ENCODE data around the gene PRDM8. TPM values are rescaled to one million over a fixed set of nuclear protein-coding genes. Genes with fewer than 3 reads are reported as not detected.
A peak's percentile ranks its signal among the peaks of the same experiment; 100 is the strongest.

PRDM8 gene
- total and polyA plus RNA-seq, 2 donors (not counting 1 experiment from before 2014, with no cell fraction given), result 20.0 to 35.6 TPM

GRCh38 chr4:80213117-80213815 lies 16.0 kb downstream of the PRDM8 start:
- no peak overlapping the region for H3K4me3 Mint-ChIP-seq
- 92% methylated on average over 2 of the region's 5 CpGs for WGBS (ENCODE audit: insufficient coverage)
- no peak for ATAC-seq (ENCODE audit: low read depth)
- Histone ChIP-seq H3K9me3 (ENCODE audit: control extremely low read depth in 1 of 3, control insufficient read depth in 2 of 3, insufficient read depth in 1 of 3, low read length in 2 of 3) (no peaks in the 10 kb centered on the region), H4K20me1 (ENCODE audit: control insufficient read depth, insufficient read depth, low read length, poor library complexity, severe bottlenecking) (no peaks in the 10 kb centered on the region), H3K9ac (ENCODE audit: low read length) (no peak overlapping the region), H3K27me3 (replicated peaks in 1 of 4; ENCODE audit: control extremely low read depth in 1 of 4, control insufficient read depth in 3 of 4, insufficient read depth in 4 of 4, low read length in 3 of 4) (peaks cover 0 to 5% (median 2%) of the 10 kb centered on the region in 4 experiments), H3K4me2 (replicated peaks; ENCODE audit: low read depth, low read length, poor library complexity, severe bottlenecking) (no peak overlapping the region), H3K36me3 (replicated peaks in 1 of 2; ENCODE audit: control extremely low read depth in 1 of 2, control insufficient read depth in 1 of 2, extremely low read depth in 1 of 2, insufficient read depth in 2 of 2, low read length in 1 of 2) (no peaks in the 10 kb centered on the region), H3K4me3 (ENCODE audit: control extremely low read depth in 1 of 5, extremely low read depth in 1 of 5, insufficient read depth in 1 of 5, low read depth in 2 of 5, low read length in 4 of 5) (no peak overlapping the region), H3K79me2 (ENCODE audit: control insufficient read depth, insufficient read depth, low read length) (no peaks in the 10 kb centered on the region), H2AFZ (ENCODE audit: insufficient read depth, low read depth, low read length, poor library complexity, severe bottlenecking) (no peak overlapping the region), H3K4me1 (ENCODE audit: control insufficient read depth in 2 of 2, insufficient read depth in 2 of 2, low read length in 2 of 2) (no peaks in the 10 kb centered on the region), H3K27ac (ENCODE audit: low read length in 2 of 2) (no peak overlapping the region)
- ChIA-PET CTCF (interaction anchor here (0.7 to 3.9 kb wide), 16 partner anchors 7 to 1261 kb away, joined by 3 to 32 read pairs (median 4); partner anchors contain the start of gene ANTXR2), POLR2A (interaction anchor here (0.6 kb wide), 1 partner anchor 140 kb away, joined by 4 read pairs; no protein-coding TSS in a partner anchor)
- TF ChIP-seq CTCF (IDR thresholded peaks at IDR 0.05) (no peak), EZH2 (IDR thresholded peaks at IDR 0.05; ENCODE audit: borderline replicate concordance, insufficient read depth, low read depth, low read length, poor library complexity, severe bottlenecking) (no peak)
- H3K27ac Mint-ChIP-seq, result no peak overlapping the region
- intact Hi-C loops (cut with micrococcal nuclease), result no loop called here
- H3K9me3 Mint-ChIP-seq (ENCODE audit: insufficient read depth), result no peaks in the 10 kb centered on the region
- peaks cover 22% of the 10 kb centered on the region for H3K27me3 Mint-ChIP-seq
- peaks cover 1% of the 10 kb centered on the region for H3K4me1 Mint-ChIP-seq
- DNase-seq, result no peak

- no peaks in the 10 kb centered on the region for H3K36me3 ChIP-seq (replicated peaks in 1 of 2; ENCODE audit: control extremely low read depth in 1 of 2, control insufficient read depth in 1 of 2, extremely low read depth in 1 of 2, insufficient read depth in 2 of 2, low read length in 1 of 2)
- ChIA-PET CTCF (interaction anchor here (0.7 to 2.7 kb wide), 17 partner anchors 11 to 1263 kb away, joined by 3 to 38 read pairs (median 5); no protein-coding TSS in a partner anchor), POLR2A (interaction anchor here (0.8 kb wide), 1 partner anchor 13 kb away, joined by 3 read pairs; no protein-coding TSS in a partner anchor)
- no peaks in the 10 kb centered on the region for H3K9me3 ChIP-seq (ENCODE audit: control extremely low read depth in 1 of 3, control insufficient read depth in 2 of 3, insufficient read depth in 1 of 3, low read length in 2 of 3)
- H3K4me2 ChIP-seq (replicated peaks; ENCODE audit: low read depth, low read length, poor library complexity, severe bottlenecking), result no peak overlapping the region
- no peaks in the 10 kb centered on the region for H3K9me3 Mint-ChIP-seq (ENCODE audit: insufficient read depth)
- no peaks in the 10 kb centered on the region for H3K79me2 ChIP-seq (ENCODE audit: control insufficient read depth, insufficient read depth, low read length)
- ATAC-seq (ENCODE audit: low read depth), result peak; percentile 33
- peaks cover 0 to 9% (median 3%) of the 10 kb centered on the region in 4 experiments for H3K27me3 ChIP-seq (replicated peaks in 1 of 4; ENCODE audit: control extremely low read depth in 1 of 4, control insufficient read depth in 3 of 4, insufficient read depth in 4 of 4, low read length in 3 of 4)
- H3K27me3 Mint-ChIP-seq, result peaks cover 20% of the 10 kb centered on the region
- DNase-seq, result peak; percentile 54
- no peak overlapping the region for H3K9ac ChIP-seq (ENCODE audit: low read length)
- WGBS (ENCODE audit: insufficient coverage), result no CpG with 5 or more reads among the region's 5 CpGs
- H3K4me1 ChIP-seq (ENCODE audit: control insufficient read depth in 2 of 2, insufficient read depth in 2 of 2, low read length in 2 of 2), result no peaks in the 10 kb centered on the region
- H3K4me1 Mint-ChIP-seq, result peaks cover 1% of the 10 kb centered on the region
- intact Hi-C loops (cut with micrococcal nuclease), result loop anchor here (1.0 kb wide), 5 partner anchors 12 to 1263 kb away; no protein-coding TSS in a partner anchor
- TF ChIP-seq EZH2 (IDR thresholded peaks at IDR 0.05; ENCODE audit: borderline replicate concordance, insufficient read depth, low read depth, low read length, poor library complexity, severe bottlenecking), result no peak
- peak; percentile 84 for TF ChIP-seq CTCF (IDR thresholded peaks at IDR 0.05)
- H3K4me3 ChIP-seq (ENCODE audit: control extremely low read depth in 1 of 5, extremely low read depth in 1 of 5, insufficient read depth in 1 of 5, low read depth in 2 of 5, low read length in 4 of 5), result no peak overlapping the region
- H2AFZ ChIP-seq (ENCODE audit: insufficient read depth, low read depth, low read length, poor library complexity, severe bottlenecking), result no peak overlapping the region
- no peaks in the 10 kb centered on the region for H4K20me1 ChIP-seq (ENCODE audit: control insufficient read depth, insufficient read depth, low read length, poor library complexity, severe bottlenecking)
- H3K4me3 Mint-ChIP-seq, result no peak overlapping the region
- no peak overlapping the region for H3K27ac Mint-ChIP-seq
- H3K27ac ChIP-seq (ENCODE audit: low read length in 2 of 2), result no peak overlapping the region
These were observed 18.2 kb downstream of the PRDM8 start for GRCh38 chr4:80215449-80216052.
